IMR-90 (cell line): Measurements from ENCODE around the gene MRPS34.

ENCODE experiments used
- BHLHE40 ChIP-seq: fragments of 150-350 bp; IDR thresholded peaks from 2 replicates; pipeline ENCODE4 v1.6.1; 2016; ENCODE audit warnings: mild to moderate bottlenecking, low read depth, low read length
- CEBPB ChIP-seq: IDR thresholded peaks from 2 replicates; pipeline ENCODE4 v1.6.1; 2012; ENCODE audit warnings: low read depth, low read length, improper control_type of control experiment
- FOS ChIP-seq: fragments of 150-350 bp; IDR thresholded peaks from 2 replicates; pipeline ENCODE4 v1.6.1; 2016; ENCODE audit warnings: low read depth, low read length
- MAFK ChIP-seq: IDR thresholded peaks from 2 replicates; pipeline ENCODE4 v1.6.1; 2012; ENCODE audit warnings: low read depth, low read length, improper control_type of control experiment
- MAZ ChIP-seq: IDR thresholded peaks from 2 replicates; pipeline ENCODE4 v1.6.1; 2012; ENCODE audit warnings: low read depth, mild to moderate bottlenecking, low read length, improper control_type of control experiment, moderate library complexity, borderline replicate concordance
- MXI1 ChIP-seq: IDR thresholded peaks from 2 replicates; pipeline ENCODE4 v1.6.1; 2012; ENCODE audit warnings: low read depth, mild to moderate bottlenecking, low read length, moderate library complexity, borderline replicate concordance
- POLR2A ChIP-seq: IDR thresholded peaks from 2 replicates; pipeline ENCODE4 v1.6.1; 2012; ENCODE audit warnings: mild to moderate bottlenecking, low read depth, low read length
- RAD21 ChIP-seq: IDR thresholded peaks from 2 replicates; pipeline ENCODE4 v1.6.1; 2012; ENCODE audit warnings: low read length, improper control_type of control experiment
- RCOR1 ChIP-seq: IDR thresholded peaks from 2 replicates; pipeline ENCODE4 v1.6.1; 2012; ENCODE audit warnings: mild to moderate bottlenecking, low read length, improper control_type of control experiment; ENCODE audit not compliant: insufficient replicate concordance
- RFX5 ChIP-seq: IDR thresholded peaks from 2 replicates; pipeline ENCODE4 v1.8.0; 2012; ENCODE audit warnings: low read depth, mild to moderate bottlenecking, low read length, moderate library complexity
- SMC3 ChIP-seq: fragments of 150-350 bp; IDR thresholded peaks from 2 replicates; pipeline ENCODE4 v1.6.1; 2016; ENCODE audit warnings: low read depth, mild to moderate bottlenecking, antibody characterized with exemption, low read length, moderate library complexity
- TF ChIP-seq, protein P1 (sequence below): conservative IDR thresholded peaks from 2 replicates; pipeline ENCODE4 v1.5.1; 2012; ENCODE audit warnings: mild to moderate bottlenecking, low read depth, low read length, improper control_type of control experiment
- TF ChIP-seq, protein P2 (sequence below): fragments of 150-350 bp; IDR thresholded peaks from 2 replicates; pipeline ENCODE4 v1.6.1; 2016; ENCODE audit warnings: low read depth, mild to moderate bottlenecking, low read length, moderate library complexity, borderline replicate concordance
- TF ChIP-seq, protein P3 (sequence below): fragments of 150-350 bp; IDR thresholded peaks from 2 replicates; pipeline ENCODE4 v1.6.1; 2017; ENCODE audit warnings: mild to moderate bottlenecking, antibody characterized with exemption, low read length, low read depth

DNA sequence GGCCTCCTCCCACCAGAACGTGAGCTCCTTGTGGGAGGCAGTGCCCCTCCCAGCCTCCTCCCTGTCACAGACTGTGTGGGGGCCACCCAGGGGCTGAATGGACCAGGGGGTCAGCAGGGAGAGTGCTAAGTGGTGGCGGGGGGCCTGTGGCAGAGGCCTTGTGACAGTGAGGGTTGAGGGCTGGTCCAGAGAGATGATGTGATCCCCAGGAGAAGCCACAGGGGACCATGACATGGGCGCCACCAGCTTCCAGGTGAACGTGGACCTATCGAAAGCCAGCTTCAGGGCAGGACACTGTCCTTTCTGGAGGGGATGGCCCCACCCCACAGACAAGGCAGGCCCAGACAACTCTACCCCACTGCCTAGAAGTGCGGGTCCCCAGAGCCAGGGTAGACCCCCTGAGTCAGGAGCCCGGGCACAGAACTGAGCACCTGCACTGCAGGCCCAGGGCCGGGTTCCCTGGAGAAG lies 6.3 kb upstream of the MRPS34 start:
- TF ChIP-seq RCOR1 (no peak), FOS (no peak), SMC3 (no peak), MXI1 (no peak), POLR2A (no peak), CEBPB (no peak), RAD21 (no peak), BHLHE40 (no peak), RFX5 (no peak), MAFK (no peak), MAZ (no peak)
- TF ChIP-seq, protein P1, sequence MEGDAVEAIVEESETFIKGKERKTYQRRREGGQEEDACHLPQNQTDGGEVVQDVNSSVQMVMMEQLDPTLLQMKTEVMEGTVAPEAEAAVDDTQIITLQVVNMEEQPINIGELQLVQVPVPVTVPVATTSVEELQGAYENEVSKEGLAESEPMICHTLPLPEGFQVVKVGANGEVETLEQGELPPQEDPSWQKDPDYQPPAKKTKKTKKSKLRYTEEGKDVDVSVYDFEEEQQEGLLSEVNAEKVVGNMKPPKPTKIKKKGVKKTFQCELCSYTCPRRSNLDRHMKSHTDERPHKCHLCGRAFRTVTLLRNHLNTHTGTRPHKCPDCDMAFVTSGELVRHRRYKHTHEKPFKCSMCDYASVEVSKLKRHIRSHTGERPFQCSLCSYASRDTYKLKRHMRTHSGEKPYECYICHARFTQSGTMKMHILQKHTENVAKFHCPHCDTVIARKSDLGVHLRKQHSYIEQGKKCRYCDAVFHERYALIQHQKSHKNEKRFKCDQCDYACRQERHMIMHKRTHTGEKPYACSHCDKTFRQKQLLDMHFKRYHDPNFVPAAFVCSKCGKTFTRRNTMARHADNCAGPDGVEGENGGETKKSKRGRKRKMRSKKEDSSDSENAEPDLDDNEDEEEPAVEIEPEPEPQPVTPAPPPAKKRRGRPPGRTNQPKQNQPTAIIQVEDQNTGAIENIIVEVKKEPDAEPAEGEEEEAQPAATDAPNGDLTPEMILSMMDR, result no peak
- TF ChIP-seq, protein P2, sequence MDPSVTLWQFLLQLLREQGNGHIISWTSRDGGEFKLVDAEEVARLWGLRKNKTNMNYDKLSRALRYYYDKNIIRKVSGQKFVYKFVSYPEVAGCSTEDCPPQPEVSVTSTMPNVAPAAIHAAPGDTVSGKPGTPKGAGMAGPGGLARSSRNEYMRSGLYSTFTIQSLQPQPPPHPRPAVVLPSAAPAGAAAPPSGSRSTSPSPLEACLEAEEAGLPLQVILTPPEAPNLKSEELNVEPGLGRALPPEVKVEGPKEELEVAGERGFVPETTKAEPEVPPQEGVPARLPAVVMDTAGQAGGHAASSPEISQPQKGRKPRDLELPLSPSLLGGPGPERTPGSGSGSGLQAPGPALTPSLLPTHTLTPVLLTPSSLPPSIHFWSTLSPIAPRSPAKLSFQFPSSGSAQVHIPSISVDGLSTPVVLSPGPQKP, result no peak
- TF ChIP-seq, protein P3, sequence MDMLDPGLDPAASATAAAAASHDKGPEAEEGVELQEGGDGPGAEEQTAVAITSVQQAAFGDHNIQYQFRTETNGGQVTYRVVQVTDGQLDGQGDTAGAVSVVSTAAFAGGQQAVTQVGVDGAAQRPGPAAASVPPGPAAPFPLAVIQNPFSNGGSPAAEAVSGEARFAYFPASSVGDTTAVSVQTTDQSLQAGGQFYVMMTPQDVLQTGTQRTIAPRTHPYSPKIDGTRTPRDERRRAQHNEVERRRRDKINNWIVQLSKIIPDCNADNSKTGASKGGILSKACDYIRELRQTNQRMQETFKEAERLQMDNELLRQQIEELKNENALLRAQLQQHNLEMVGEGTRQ, result no peak
